GM13977 (cell line): Measurements from ENCODE around the gene NUDT14.

Experiments used
- DNase-seq: peaks from one replicate; pipeline ENCODE4 v3.0.0; 2012; ENCODE audit warnings: low spot score
- in situ Hi-C: fragments of 300-500 bp; cut with MboI; formaldehyde crosslinking; loops from one replicate; pipeline ENCODE4 v1.12.0; 2022; ENCODE audit warnings: low sequenced_read_pairs, low pct_unique_long_range_greater_than_20kb, mixed read lengths, inconsistent platforms; ENCODE audit not compliant: unreplicated experiment
- TF ChIP-seq, protein P1 (sequence below): IDR thresholded peaks from 2 replicates; pipeline ENCODE4 v1.5.1; 2012; ENCODE audit warnings: mild to moderate bottlenecking, control low read depth; ENCODE audit not compliant: insufficient read depth; ENCODE audit errors: extremely low read depth, missing control alignments

NUDT14 gene

DNA sequence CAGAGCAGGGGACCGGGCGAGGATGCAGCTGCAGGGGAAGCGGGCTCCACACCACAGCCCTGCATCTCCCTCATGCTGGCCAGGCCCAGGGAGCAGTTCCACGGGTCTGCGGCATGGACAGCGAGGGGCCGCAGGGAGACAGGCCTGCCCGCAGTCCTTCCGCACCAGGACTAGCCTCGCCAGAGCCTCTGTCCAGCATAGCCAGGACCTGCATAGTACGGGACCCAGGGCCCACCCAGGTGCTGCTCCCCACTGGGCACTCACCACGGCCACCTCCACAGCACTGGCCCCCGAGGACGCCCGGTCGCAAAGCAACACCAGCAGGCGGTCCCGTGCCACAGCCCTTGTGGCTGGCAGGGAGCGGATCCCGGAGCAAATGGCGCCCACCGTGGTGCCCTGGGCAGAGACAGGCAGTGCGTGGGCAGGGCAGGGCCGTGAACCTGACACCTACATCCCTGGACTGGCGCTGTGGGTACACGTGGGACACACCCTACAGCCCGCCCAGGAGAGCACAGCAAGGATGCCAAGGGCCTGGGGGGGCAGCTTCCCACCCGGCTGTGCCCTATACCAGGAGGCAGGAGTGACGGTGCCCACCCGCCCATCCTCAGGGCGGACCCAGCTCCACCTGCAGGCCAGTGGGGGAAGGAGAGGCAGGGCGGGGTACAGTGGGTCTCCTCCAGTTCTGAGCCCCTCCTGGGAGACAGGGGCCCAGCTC, 36.3 kb downstream of the NUDT14 start:
- DNase-seq = peak; percentile 22
- TF ChIP-seq, protein P1, sequence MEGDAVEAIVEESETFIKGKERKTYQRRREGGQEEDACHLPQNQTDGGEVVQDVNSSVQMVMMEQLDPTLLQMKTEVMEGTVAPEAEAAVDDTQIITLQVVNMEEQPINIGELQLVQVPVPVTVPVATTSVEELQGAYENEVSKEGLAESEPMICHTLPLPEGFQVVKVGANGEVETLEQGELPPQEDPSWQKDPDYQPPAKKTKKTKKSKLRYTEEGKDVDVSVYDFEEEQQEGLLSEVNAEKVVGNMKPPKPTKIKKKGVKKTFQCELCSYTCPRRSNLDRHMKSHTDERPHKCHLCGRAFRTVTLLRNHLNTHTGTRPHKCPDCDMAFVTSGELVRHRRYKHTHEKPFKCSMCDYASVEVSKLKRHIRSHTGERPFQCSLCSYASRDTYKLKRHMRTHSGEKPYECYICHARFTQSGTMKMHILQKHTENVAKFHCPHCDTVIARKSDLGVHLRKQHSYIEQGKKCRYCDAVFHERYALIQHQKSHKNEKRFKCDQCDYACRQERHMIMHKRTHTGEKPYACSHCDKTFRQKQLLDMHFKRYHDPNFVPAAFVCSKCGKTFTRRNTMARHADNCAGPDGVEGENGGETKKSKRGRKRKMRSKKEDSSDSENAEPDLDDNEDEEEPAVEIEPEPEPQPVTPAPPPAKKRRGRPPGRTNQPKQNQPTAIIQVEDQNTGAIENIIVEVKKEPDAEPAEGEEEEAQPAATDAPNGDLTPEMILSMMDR = no peak
- in situ Hi-C loops = no loop called here

DNA sequence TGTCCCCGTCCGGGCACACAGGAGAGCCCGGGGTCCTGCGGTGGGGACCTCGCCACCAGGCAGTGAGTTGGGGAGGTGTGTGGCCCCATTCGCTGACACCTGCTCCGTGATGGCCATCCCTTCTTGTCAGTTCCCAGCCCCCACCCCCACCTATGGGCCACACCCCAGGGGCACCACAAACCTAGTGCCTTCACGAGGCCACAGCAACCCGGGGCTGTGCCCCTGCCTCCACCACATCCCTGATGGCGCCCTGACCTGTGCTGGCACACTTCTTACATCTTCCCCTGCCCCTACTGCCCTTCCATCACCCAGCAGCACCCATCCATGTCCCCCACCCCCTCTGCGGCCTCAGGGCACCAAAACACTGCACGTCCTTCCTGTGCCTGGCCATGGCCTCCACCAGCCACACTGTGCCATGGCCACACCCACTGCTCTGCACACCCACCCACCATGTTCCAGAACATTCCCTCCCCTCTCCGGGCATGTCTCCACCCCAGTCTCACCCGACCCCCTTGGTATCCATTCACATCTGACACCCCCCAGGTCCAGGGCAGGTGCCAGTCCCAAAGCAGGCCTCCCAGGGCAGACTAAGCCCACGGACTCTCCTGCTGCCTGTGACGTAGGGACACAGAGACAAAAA, 37.0 kb downstream of the NUDT14 start:
- TF ChIP-seq, protein P1 = no peak
- in situ Hi-C loops = no loop called here
- DNase-seq = no peak

DNA sequence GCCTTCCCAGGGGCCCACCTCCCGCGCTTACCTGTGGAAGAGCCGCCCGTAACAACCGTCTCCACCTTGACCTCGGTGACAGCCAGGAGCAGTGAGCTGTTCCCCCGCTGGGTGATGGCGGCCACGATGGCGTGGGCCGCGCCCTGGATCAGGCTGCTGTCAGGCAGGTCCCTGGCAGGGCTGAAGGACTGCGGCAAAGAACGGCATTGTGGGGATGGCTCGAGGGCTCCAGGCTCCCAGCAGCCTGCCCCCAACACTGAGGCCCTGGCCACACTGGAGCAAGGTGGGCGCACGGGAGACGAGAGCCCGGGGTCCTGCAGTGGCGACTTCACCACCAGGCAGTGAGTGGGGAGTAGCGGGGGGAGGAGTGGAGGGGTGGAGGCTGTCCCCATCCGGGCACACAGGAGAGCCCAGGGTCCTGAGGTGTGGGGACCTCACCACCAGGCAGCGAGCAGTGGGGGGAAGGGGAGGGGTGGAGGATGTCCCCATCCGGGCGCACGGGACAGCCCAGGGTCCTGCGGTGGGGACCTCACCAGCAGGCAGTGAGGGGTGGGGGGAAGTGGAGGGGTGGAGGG, 37.6 kb downstream of the NUDT14 start:
- DNase-seq = no peak

DNA sequence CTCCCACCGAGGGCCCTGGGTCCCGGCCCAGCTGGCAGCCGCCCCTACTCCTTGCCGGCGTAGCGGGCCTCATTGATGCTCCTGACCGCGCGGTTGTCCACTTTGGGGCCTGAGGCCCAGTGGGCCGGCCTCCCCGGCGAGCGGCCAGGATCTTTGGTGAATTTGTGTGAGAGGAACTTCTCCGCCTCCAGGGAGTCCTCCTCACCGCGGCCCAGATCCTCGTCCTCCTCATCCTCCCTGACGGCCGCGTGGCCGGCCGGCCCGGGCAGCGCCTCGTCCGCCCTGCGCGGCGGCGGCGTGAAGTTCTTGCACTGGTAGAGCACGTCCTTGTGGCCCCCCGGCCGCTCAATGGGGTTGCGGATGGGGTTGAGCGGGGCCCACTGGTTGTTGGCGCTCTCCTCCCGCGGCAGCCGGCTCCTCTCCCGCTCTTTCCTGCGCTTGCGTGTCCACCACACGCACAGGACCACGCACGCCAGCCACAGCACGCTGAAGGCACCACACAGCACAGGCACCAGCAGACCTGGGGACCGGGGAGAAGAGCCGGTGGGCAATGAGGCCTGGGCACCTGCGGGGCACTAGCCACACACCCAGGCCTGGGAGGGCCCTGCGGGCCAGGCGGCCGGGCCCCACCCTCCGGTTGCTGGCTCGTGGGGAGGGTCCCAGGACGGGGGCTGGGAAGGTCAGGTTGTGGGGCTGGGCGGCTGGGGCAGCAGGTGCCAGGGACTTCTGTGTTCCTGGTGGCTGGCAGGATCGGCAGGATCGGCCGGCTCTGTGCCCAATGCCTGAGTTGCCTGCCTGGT, 38.3 kb downstream of the NUDT14 start:
- in situ Hi-C loops = no loop called here
- DNase-seq = no peak
- TF ChIP-seq, protein P1 = no peak

More for the DNA sequence above, 37.6 kb downstream of the NUDT14 start:
- TF ChIP-seq, protein P1 = no peak
- in situ Hi-C loops = no loop called here

DNA sequence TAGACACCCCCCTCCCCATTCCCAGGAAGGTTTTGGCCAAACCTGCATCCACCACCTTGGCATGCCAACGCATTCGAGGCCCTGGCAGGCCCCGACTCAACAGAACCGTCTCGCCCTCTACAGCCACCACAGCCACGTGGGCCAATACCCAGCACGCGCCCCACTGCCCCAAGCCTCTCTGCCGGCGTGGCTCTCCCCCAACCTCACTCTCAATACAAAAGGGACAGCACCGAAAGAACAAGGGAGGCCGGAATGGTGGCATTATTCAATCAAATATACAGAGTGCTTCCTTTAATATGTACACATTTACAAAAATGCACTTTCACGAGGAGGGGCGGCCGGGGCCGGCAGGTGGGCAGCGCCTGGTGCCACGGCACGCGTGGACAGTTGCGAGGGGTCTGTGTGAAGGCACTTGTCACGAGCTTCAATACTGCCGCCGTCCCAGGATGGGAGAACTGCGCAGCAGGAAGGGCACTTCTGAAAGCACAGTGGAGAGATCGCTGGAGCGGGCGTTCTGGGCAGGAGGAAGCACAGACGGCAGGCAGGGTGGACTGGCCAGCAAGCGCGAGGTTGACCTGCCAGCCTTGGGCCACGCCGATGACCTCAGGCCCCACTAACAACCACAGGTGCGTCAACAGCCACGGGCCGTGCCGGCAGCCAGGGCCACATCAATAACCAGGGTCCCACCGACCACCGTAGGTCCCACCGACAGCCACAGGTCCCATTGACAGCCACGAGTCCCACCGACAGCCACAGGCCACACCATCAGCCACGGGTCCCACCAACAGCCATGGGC, 39.4 kb downstream of the NUDT14 start:
- TF ChIP-seq, protein P1 = no peak
- DNase-seq = no peak
- in situ Hi-C loops = no loop called here

DNA sequence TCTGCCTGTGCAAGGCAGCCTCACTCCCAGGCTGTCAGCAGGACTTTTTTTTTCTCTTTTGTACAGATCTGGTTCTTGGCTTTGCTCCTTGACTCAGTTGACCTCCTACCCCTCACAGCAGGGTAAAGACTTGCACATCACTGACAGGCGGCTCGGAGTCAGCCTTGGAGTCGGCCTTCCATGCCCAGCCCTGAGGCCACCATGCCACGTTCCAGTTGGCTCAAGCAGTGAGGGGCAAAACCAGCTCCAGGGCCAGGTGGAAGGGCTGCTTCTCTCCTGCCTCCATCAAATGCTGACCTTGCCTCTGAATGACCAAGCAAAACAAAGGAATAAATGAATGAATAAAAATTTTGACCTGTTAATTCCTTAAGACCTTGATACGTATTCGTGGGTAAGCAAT, 40.1 kb downstream of the NUDT14 start:
- TF ChIP-seq, protein P1 = no peak
- in situ Hi-C loops = no loop called here

More for the DNA sequence above, 40.1 kb downstream of the NUDT14 start:
- DNase-seq = no peak
